ENCODE data around the gene MAEA.
A peak's percentile ranks its signal among the peaks of the same experiment; 100 is the strongest.

DNA sequence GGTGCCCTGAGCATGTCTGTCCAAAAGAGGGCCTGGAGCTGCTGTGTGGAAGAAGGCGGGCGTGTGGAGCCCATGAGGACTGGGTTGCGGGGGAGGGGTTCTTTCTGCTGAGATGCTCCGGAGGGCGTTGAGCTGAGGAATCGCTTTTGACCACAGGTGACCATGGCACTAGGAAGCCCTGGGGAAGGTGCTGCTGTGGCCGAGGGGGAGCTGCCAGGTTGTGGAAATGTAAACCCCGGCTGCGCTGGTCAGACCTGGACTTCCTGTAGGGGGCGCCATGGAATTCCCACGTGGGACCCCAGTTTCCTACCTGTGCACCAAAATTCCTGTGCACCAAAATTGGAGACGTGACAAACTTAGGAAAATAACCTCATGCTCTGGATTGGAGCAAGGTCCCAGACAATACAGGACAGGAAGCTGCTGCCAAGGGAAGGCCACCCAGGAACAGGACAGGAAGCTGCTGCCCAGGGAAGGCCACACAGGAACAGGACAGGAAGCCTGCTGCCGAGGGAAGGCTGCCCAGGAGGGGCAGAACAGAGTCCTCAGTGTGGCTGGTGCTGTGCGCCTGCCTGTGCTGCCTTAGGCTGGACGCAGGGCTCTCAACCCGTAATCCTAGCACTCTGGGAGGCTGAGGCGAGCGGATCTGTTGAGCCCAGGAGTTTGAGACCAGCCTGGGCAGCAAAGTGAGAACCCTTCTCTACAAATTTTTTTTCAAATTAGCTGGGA, 29.0 kb downstream of the MAEA start:
- TF ChIP-seq, protein P1, sequence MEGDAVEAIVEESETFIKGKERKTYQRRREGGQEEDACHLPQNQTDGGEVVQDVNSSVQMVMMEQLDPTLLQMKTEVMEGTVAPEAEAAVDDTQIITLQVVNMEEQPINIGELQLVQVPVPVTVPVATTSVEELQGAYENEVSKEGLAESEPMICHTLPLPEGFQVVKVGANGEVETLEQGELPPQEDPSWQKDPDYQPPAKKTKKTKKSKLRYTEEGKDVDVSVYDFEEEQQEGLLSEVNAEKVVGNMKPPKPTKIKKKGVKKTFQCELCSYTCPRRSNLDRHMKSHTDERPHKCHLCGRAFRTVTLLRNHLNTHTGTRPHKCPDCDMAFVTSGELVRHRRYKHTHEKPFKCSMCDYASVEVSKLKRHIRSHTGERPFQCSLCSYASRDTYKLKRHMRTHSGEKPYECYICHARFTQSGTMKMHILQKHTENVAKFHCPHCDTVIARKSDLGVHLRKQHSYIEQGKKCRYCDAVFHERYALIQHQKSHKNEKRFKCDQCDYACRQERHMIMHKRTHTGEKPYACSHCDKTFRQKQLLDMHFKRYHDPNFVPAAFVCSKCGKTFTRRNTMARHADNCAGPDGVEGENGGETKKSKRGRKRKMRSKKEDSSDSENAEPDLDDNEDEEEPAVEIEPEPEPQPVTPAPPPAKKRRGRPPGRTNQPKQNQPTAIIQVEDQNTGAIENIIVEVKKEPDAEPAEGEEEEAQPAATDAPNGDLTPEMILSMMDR (IDR thresholded peaks at IDR 0.05; ENCODE audit: control extremely low read depth in 1 of 3, insufficient read depth in 1 of 3, low read depth in 1 of 3, low read length in 3 of 3): peak in 2 of 3 experiments; percentile 65 to 73; a peak in 3 of 4 replicates
- no peak for TF ChIP-seq POLR2A (IDR thresholded peaks at IDR 0.05; ENCODE audit: control extremely low read depth in 1 of 2, low read depth in 2 of 2, low read length in 2 of 2)

Data from H1 (cell line).